Endothelial cell of umbilical vein (primary cell): ENCODE results near the gene HSPA14. TPM values are rescaled to one million over a fixed set of nuclear protein-coding genes. Genes with fewer than 3 reads are reported as not detected.

Source experiments
- BruUV-seq: library from RNA; stranded (reverse); fragments of 400-500 nt; replicated peaks from 2 replicates; lab custom pipeline; 2021; lab: Mats Ljungman, UMichigan
- CTCF ChIA-PET: fragments of 300-600, 350-600 bp; sonication (Branson Sonifier 250); formaldehyde crosslinking; loops from one replicate; lab custom pipeline; 2021; ENCODE audit warnings: antibody characterized with exemption, inconsistent platforms; lab: Charles Lee
- POLR2A ChIA-PET: fragments of 300-600, 350-600 bp; sonication (Branson Sonifier 250); formaldehyde crosslinking; loops from one replicate; lab custom pipeline; 2021; ENCODE audit warnings: antibody characterized with exemption, inconsistent platforms; lab: Charles Lee
- DNase-seq: peaks from one replicate; pipeline ENCODE4 v3.0.0-alpha.2; 2011; ENCODE audit warnings: low read depth, low spot score
- FAIRE-seq: peaks from 2 replicates; lab custom pipeline; 2011; peaks lifted over from hg19 to GRCh38; lab: Jason Lieb, UNC
- H2AFZ ChIP-seq: 2 replicates; pipeline ENCODE4 v1.6.0; 2012; ENCODE audit warnings: low read depth, low read length, control low read depth, inconsistent platforms
- H3K27ac ChIP-seq: 2 replicates; pipeline ENCODE4 v1.5.1; 2011; ENCODE audit warnings: low read depth, mild to moderate bottlenecking, control low read depth, low read length, moderate library complexity; ENCODE audit not compliant: insufficient read depth
- H3K27me3 ChIP-seq, 2 experiments: 2 replicates each; pipeline versions ENCODE4 v1.6.0 to v1.6.1; 2011; ENCODE audit warnings: low read length in 2 of 2, mixed read lengths in 1 of 2; ENCODE audit not compliant: control insufficient read depth in 2 of 2, insufficient read depth in 2 of 2
- H3K36me3 ChIP-seq, 2 experiments: 2 replicates in 1 of 2; 3 replicates in 1 of 2; pipeline ENCODE4 v1.5.1; 2011; ENCODE audit warnings: low read length in 2 of 2, mild to moderate bottlenecking in 1 of 2, moderate library complexity in 1 of 2; ENCODE audit not compliant: control insufficient read depth in 2 of 2, insufficient read depth in 2 of 2; ENCODE audit errors: extremely low read depth in 1 of 2
- H3K4me1 ChIP-seq: 3 replicates; pipeline ENCODE4 v1.5.1; 2011; ENCODE audit warnings: mild to moderate bottlenecking, low read length; ENCODE audit not compliant: control insufficient read depth, insufficient read depth; ENCODE audit errors: extremely low read depth
- H3K4me2 ChIP-seq: 2 replicates; pipeline ENCODE4 v1.6.1; 2011; ENCODE audit warnings: low read length, control low read depth, mixed read lengths; ENCODE audit not compliant: insufficient read depth
- H3K4me3 ChIP-seq, 3 experiments: fragments of 200-600 bp in 1 of 3; sonication (generic), shearing (Covaris generic) in 1 of 3; replicated peaks in 1 of 3; 2 replicates each; pipeline ENCODE4 v1.5.1; 2011 to 2016; ENCODE audit warnings: control low read depth in 3 of 3, low read length in 3 of 3, mild to moderate bottlenecking in 2 of 3, inconsistent platforms in 1 of 3, low read depth in 1 of 3, moderate library complexity in 1 of 3; ENCODE audit not compliant: insufficient read depth in 1 of 3
- H3K79me2 ChIP-seq: 2 replicates; pipeline ENCODE4 v1.6.0; 2012; ENCODE audit warnings: low read length, inconsistent platforms; ENCODE audit not compliant: control insufficient read depth, insufficient read depth
- H3K9ac ChIP-seq: replicated peaks from 2 replicates; pipeline ENCODE3; 2011; ENCODE audit warnings: low read length, control low read depth; ENCODE audit not compliant: insufficient read depth; ENCODE audit errors: extremely low read depth
- H3K9me1 ChIP-seq: replicated peaks from 3 replicates; pipeline ENCODE4 v1.6.0; 2011; ENCODE audit warnings: mild to moderate bottlenecking, low read length; ENCODE audit not compliant: control insufficient read depth, insufficient read depth; ENCODE audit errors: extremely low read depth
- H3K9me3 ChIP-seq: replicated peaks from 2 replicates; pipeline ENCODE4 v1.5.1; 2012; ENCODE audit warnings: low read length, inconsistent platforms; ENCODE audit not compliant: control insufficient read depth, insufficient read depth
- H4K20me1 ChIP-seq: replicated peaks from 2 replicates; pipeline ENCODE3; 2011; ENCODE audit warnings: mild to moderate bottlenecking, low read length; ENCODE audit not compliant: control insufficient read depth, insufficient read depth; ENCODE audit errors: extremely low read depth
- CTCF ChIP-seq, 2 donors: IDR thresholded peaks; 1 replicate in 1 of 2; 2 replicates in 1 of 2; pipeline ENCODE4 v1.5.1; 2011; ENCODE audit warnings: low read length in 2 of 2, mild to moderate bottlenecking in 2 of 2, moderate library complexity in 2 of 2, control low read depth in 1 of 2, inconsistent platforms in 1 of 2, low read depth in 1 of 2; ENCODE audit not compliant: insufficient read depth in 1 of 2; ENCODE audit errors: extremely low read depth in 1 of 2
- EZH2 ChIP-seq: IDR thresholded peaks from 2 replicates; pipeline ENCODE4 v1.6.1; 2012; ENCODE audit warnings: borderline replicate concordance, low read depth, mild to moderate bottlenecking, moderate library complexity, low read length, inconsistent platforms; ENCODE audit not compliant: severe bottlenecking
- FOS ChIP-seq: IDR thresholded peaks from 2 replicates; pipeline ENCODE4 v1.6.1; 2011; ENCODE audit warnings: mild to moderate bottlenecking, low read length, moderate library complexity, borderline replicate concordance; ENCODE audit not compliant: insufficient read depth
- JUN ChIP-seq: IDR thresholded peaks from 2 replicates; pipeline ENCODE4 v1.6.1; 2011; ENCODE audit warnings: borderline replicate concordance, low read depth; ENCODE audit not compliant: insufficient read length, insufficient read depth
- MAX ChIP-seq: IDR thresholded peaks from 2 replicates; pipeline ENCODE4 v1.6.1; 2011; ENCODE audit not compliant: insufficient read depth, insufficient read length
- MYC ChIP-seq: IDR thresholded peaks from one replicate; pipeline ENCODE4 v1.6.1; 2011; ENCODE audit warnings: mild to moderate bottlenecking, low read depth, low read length
- POLR2A ChIP-seq: IDR thresholded peaks from 2 replicates; pipeline ENCODE4 v1.6.1; 2012; ENCODE audit warnings: low read depth, mild to moderate bottlenecking, control low read depth, low read length
- POLR2AphosphoS5 ChIP-seq: IDR thresholded peaks from 2 replicates; pipeline ENCODE4 v1.6.1; 2012; ENCODE audit warnings: low read depth, mild to moderate bottlenecking, control low read depth, low read length, moderate library complexity; ENCODE audit not compliant: insufficient read depth
- dilution Hi-C: fragments of 300-500 bp; cut with MboI; formaldehyde crosslinking; loops from one replicate; pipeline ENCODE4 v1.15.0; 2019; ENCODE audit warnings: low sequenced_read_pairs; ENCODE audit not compliant: extremely low pct_ligation_motif_present
- intact Hi-C: fragments of 100-400 bp; cut with micrococcal nuclease; formaldehyde crosslinking; loops from one replicate; pipeline ENCODE4 v1.10.0; 2022
- polyA plus RNA-seq, 4 experiments: library from polyadenylated mRNA; depleted of rRNA in 3 of 4; stranded (reverse) in 3 of 4; unstranded in 1 of 4; fragments of >200 nt; gene quantifications; 2 replicates each; pipeline versions ENCODE4 v1.2.1 to v1.2.3, GENCODE V29; 2011 to 2012; ENCODE audit warnings: missing spikeins in 1 of 4
- total RNA-seq: library from RNA; stranded (reverse); gene quantifications from 2 replicates; pipeline ENCODE4 v1.2.3, GENCODE V29; 2021

The HSPA14 gene
- total and polyA plus RNA-seq, 2 donors (not counting 3 experiments of a cell fraction or from before 2014, with no cell fraction given), result 7.6 to 15.7 TPM

GRCh38 chr10:14821635-14822375 lies 16.3 kb upstream of the HSPA14 start:
- H4K20me1 ChIP-seq, result no peaks in the 10 kb centered on the region
- H3K4me1 ChIP-seq, result peaks cover 20% of the 10 kb centered on the region
- H3K9me1 ChIP-seq, result no peaks in the 10 kb centered on the region
- intact Hi-C loops (no loop called here), dilution Hi-C loops (no loop called here)
- no peak overlapping the region for H3K4me3 ChIP-seq
- TF ChIP-seq POLR2A, result no peak
- no peak for TF ChIP-seq JUN
- no peak for TF ChIP-seq EZH2
- no peak for TF ChIP-seq POLR2AphosphoS5
- TF ChIP-seq FOS, result no peak
- no peak for TF ChIP-seq MAX
- TF ChIP-seq CTCF (IDR thresholded peaks at IDR 0.05; ENCODE audit: extremely low read depth in 1 of 2, insufficient read depth in 1 of 2, low read depth in 1 of 2, low read length in 2 of 2), result no peak
- no peak for TF ChIP-seq MYC
- H2AFZ ChIP-seq, result no peak overlapping the region
- H3K9ac ChIP-seq, result no peak overlapping the region
- no peak for FAIRE-seq
- no peaks in the 10 kb centered on the region for H3K36me3 ChIP-seq
- DNase-seq, result no peak
- H3K27ac ChIP-seq, result no peak overlapping the region
- POLR2A ChIA-PET, result interaction anchor here (0.6 kb wide), 1 partner anchor 231 kb away, joined by 3 read pairs; no protein-coding TSS in a partner anchor
- H3K79me2 ChIP-seq, result no peaks in the 10 kb centered on the region
- no TSS peak for BruUV-seq
- H3K27me3 ChIP-seq, result peaks cover 0 to 3% of the 10 kb centered on the region in 2 experiments
- no peak overlapping the region for H3K4me2 ChIP-seq
- H3K9me3 ChIP-seq, result no peaks in the 10 kb centered on the region
- CTCF ChIA-PET, result interaction anchor here (1.2 to 4.5 kb wide), 16 partner anchors 12 to 323 kb away, joined by 3 to 38 read pairs (median 6); partner anchors contain the start of genes CDNF, HSPA14 and MSANTD7
